H9 (cell line): ENCODE measurements around the gene LAP3. TPM values are rescaled to one million over a fixed set of nuclear protein-coding genes. Genes with fewer than 3 reads are reported as not detected.

Experiments
- DNase-seq: peaks from one replicate; pipeline ENCODE4 v3.0.0-alpha.2; 2017
- H2AFZ ChIP-seq: one replicate; pipeline ENCODE4 v1.6.1; 2013; ENCODE audit warnings: mild to moderate bottlenecking, low read length, control low read depth, moderate library complexity
- H2AK5ac ChIP-seq: 2 replicates; pipeline ENCODE4 v1.6.1; 2013; ENCODE audit warnings: low read length, control low read depth, mixed read lengths; ENCODE audit not compliant: insufficient read length
- H2BK120ac ChIP-seq: one replicate; pipeline ENCODE4 v1.6.1; 2013; ENCODE audit warnings: low read depth, mild to moderate bottlenecking, low read length, control low read depth, inconsistent platforms; ENCODE audit not compliant: poor library complexity, severe bottlenecking
- H2BK12ac ChIP-seq: 2 replicates; pipeline ENCODE4 v1.6.1; 2013; ENCODE audit warnings: low read length, control low read depth, mixed read lengths, low read depth; ENCODE audit not compliant: insufficient read length
- H2BK15ac ChIP-seq: 2 replicates; pipeline ENCODE4 v1.6.1; 2013; ENCODE audit warnings: low read depth, low read length, control low read depth
- H2BK20ac ChIP-seq: one replicate; pipeline ENCODE4 v1.6.1; 2013; ENCODE audit warnings: low read depth, mild to moderate bottlenecking, low read length, control low read depth, inconsistent platforms; ENCODE audit not compliant: poor library complexity, severe bottlenecking
- H2BK5ac ChIP-seq: 2 replicates; pipeline ENCODE4 v1.6.1; 2013; ENCODE audit warnings: low read length, control low read depth, mixed read lengths; ENCODE audit not compliant: insufficient read length
- H3K14ac ChIP-seq: 2 replicates; pipeline ENCODE4 v1.6.1; 2013; ENCODE audit warnings: low read length, control low read depth; ENCODE audit not compliant: insufficient read depth
- H3K18ac ChIP-seq: 2 replicates; pipeline ENCODE4 v1.6.1; 2013; ENCODE audit warnings: low read depth, mild to moderate bottlenecking, mixed read lengths, low read length, control low read depth; ENCODE audit not compliant: insufficient read length
- H3K23ac ChIP-seq: 2 replicates; pipeline ENCODE4 v1.6.1; 2013; ENCODE audit warnings: low read length, control low read depth, mixed read lengths, low read depth; ENCODE audit not compliant: insufficient read length
- H3K23me2 ChIP-seq: 2 replicates; pipeline ENCODE4 v1.6.1; 2013; ENCODE audit warnings: low read depth, mild to moderate bottlenecking, mixed read lengths, low read length, control low read depth; ENCODE audit not compliant: insufficient read length, poor library complexity, severe bottlenecking
- H3K27ac ChIP-seq: 2 replicates; pipeline ENCODE4 v1.5.1; 2013; ENCODE audit warnings: low read length, control low read depth, mixed read lengths, low read depth; ENCODE audit not compliant: insufficient read length
- H3K27me3 ChIP-seq: 2 replicates; pipeline ENCODE4 v1.6.1; 2013; ENCODE audit warnings: low read length, control low read depth, inconsistent platforms; ENCODE audit not compliant: insufficient read depth
- H3K4ac ChIP-seq: 2 replicates; pipeline ENCODE4 v1.6.1; 2013; ENCODE audit warnings: low read depth, mild to moderate bottlenecking, control low read depth, inconsistent platforms, low read length, moderate library complexity
- H3K4me1 ChIP-seq: 2 replicates; pipeline ENCODE4 v1.6.1; 2013; ENCODE audit warnings: low read length, control low read depth, inconsistent platforms; ENCODE audit not compliant: insufficient read depth
- H3K4me2 ChIP-seq: 2 replicates; pipeline ENCODE4 v1.6.1; 2013; ENCODE audit warnings: low read length, control low read depth, mixed read lengths; ENCODE audit not compliant: insufficient read length, insufficient read depth
- H3K56ac ChIP-seq: 2 replicates; pipeline ENCODE4 v1.6.1; 2013; ENCODE audit warnings: low read depth, mild to moderate bottlenecking, mixed read lengths, low read length, control low read depth; ENCODE audit not compliant: insufficient read length
- H3K79me1 ChIP-seq: 2 replicates; pipeline ENCODE4 v1.6.1; 2013; ENCODE audit warnings: low read depth, mild to moderate bottlenecking, moderate library complexity, low read length, control low read depth, inconsistent platforms; ENCODE audit not compliant: insufficient read depth, poor library complexity, severe bottlenecking
- H3K79me2 ChIP-seq: 2 replicates; pipeline ENCODE4 v1.6.1; 2013; ENCODE audit warnings: low read length, control low read depth, inconsistent platforms; ENCODE audit not compliant: insufficient read depth
- H3K9ac ChIP-seq: 2 replicates; pipeline ENCODE4 v1.6.1; 2013; ENCODE audit warnings: low read length, control low read depth, mixed read lengths; ENCODE audit not compliant: insufficient read length; ENCODE audit errors: extremely low read depth
- H3K9me3 ChIP-seq: one replicate; pipeline ENCODE4 v1.6.1; 2013; ENCODE audit warnings: low read depth, low read length, inconsistent platforms; ENCODE audit not compliant: control insufficient read depth
- H3T11ph ChIP-seq: one replicate; pipeline ENCODE4 v1.6.1; 2013; ENCODE audit warnings: mild to moderate bottlenecking, low read length, control low read depth, inconsistent platforms
- H4K20me1 ChIP-seq: one replicate; pipeline ENCODE4 v1.6.1; 2013; ENCODE audit not compliant: control insufficient read depth, insufficient read length, insufficient read depth
- H4K5ac ChIP-seq: 2 replicates; pipeline ENCODE4 v1.6.1; 2013; ENCODE audit warnings: low read depth, mild to moderate bottlenecking, mixed read lengths, low read length, control low read depth; ENCODE audit not compliant: insufficient read length
- H4K8ac ChIP-seq: replicated peaks from 2 replicates; pipeline ENCODE4 v1.6.1; 2013; ENCODE audit warnings: low read length, control low read depth, mixed read lengths, low read depth; ENCODE audit not compliant: insufficient read length
- H4K91ac ChIP-seq: 2 replicates; pipeline ENCODE4 v1.6.1; 2013; ENCODE audit warnings: low read depth, mild to moderate bottlenecking, moderate library complexity, mixed read lengths, low read length, control low read depth; ENCODE audit not compliant: insufficient read length
- H3K27ac Mint-ChIP-seq, 3 experiments: 2 replicates in 2 of 3; 3 replicates in 1 of 3; pipeline ENCODE4 v1.8.0; 2020 to 2021; ENCODE audit warnings: mixed read lengths in 3 of 3, mild to moderate bottlenecking in 1 of 3, moderate library complexity in 1 of 3
- H3K27me3 Mint-ChIP-seq: 2 replicates; pipeline ENCODE4 v1.8.0; 2021; ENCODE audit warnings: low read depth, mild to moderate bottlenecking, moderate library complexity, mixed read lengths
- H3K36me3 Mint-ChIP-seq, 3 experiments: 2 replicates in 2 of 3; 3 replicates in 1 of 3; pipeline ENCODE4 v1.8.0; 2020 to 2021; ENCODE audit warnings: low read depth in 3 of 3, mixed read lengths in 3 of 3; ENCODE audit not compliant: insufficient read depth in 1 of 3
- H3K4me1 Mint-ChIP-seq, 2 experiments: 2 replicates each; pipeline ENCODE4 v1.8.0; 2020; ENCODE audit warnings: mixed read lengths in 2 of 2
- H3K4me3 Mint-ChIP-seq, 2 experiments: 2 replicates in 1 of 2; 3 replicates in 1 of 2; pipeline ENCODE4 v1.8.0; 2020 to 2021; ENCODE audit warnings: mild to moderate bottlenecking in 2 of 2, mixed read lengths in 2 of 2, moderate library complexity in 1 of 2
- H3K9me3 Mint-ChIP-seq, 2 experiments: 2 replicates in 1 of 2; 3 replicates in 1 of 2; pipeline ENCODE4 v1.8.0; 2020; ENCODE audit warnings: mild to moderate bottlenecking in 2 of 2, mixed read lengths in 2 of 2, moderate library complexity in 1 of 2
- WGBS: extraction: QIAGEN DNeasy Blood & Tissue Kit; methylation state at CpG from one replicate; pipeline ENCODE4 v1.1.7; 2013; ENCODE audit warnings: missing lambda C conversion rate, low lambda C conversion rate, mixed read lengths; ENCODE audit not compliant: insufficient read length; ENCODE audit errors: extremely low coverage; 5-methylcytosine and 5-hydroxymethylcytosine counted together
- total RNA-seq: library from RNA; stranded (reverse); gene quantifications from 2 replicates; pipeline ENCODE4 v1.2.1, GENCODE V29; 2021
- TF ChIP-seq, protein P1 (sequence below): fragments of 200-600 bp; sonication (generic); conservative IDR thresholded peaks from 3 replicates; pipeline ENCODE4 v1.8.0; 2021; ENCODE audit warnings: antibody characterized with exemption, mild to moderate bottlenecking

The LAP3 gene
- total RNA-seq, 1 experiment from 2014 or later: 53.2 TPM

DNA sequence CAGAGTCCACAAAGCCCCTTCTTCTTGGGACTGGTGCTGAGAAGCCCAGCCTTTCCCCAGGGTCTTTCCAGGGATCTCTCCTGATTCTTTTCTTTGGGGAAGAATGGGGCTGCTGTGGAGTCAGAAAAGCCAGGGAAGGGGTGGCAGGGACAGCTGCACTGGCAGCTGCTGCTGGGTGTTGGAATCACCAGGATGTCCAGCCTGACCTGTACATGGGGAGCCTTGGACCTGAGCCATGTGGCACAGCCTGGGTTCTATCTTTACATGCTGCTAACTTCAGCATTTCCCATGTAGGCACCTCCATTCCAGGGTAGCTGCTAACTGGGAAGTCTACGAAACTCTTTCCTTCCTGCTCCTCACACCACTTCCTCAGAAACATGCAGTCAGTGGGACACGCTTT, 73.4 kb downstream of the LAP3 start:
- H3K23me2 ChIP-seq: no peaks in the 10 kb centered on the region
- H3K56ac ChIP-seq: no peak overlapping the region
- Mint-ChIP-seq H3K36me3 (no peaks in the 10 kb centered on the region), H3K27ac (no peak overlapping the region), H3K9me3 (peaks cover 0 to 3% of the 10 kb centered on the region in 2 experiments; a peak in 2 of 5 replicates), H3K4me1 (no peaks in the 10 kb centered on the region), H3K27me3 (peaks cover 7% of the 10 kb centered on the region), H3K4me3 (no peak overlapping the region)
- no peak overlapping the region for H4K5ac ChIP-seq
- H3K14ac ChIP-seq: no peak overlapping the region
- H3K27ac ChIP-seq: no peak overlapping the region
- no peaks in the 10 kb centered on the region for H3K79me1 ChIP-seq
- H2BK5ac ChIP-seq: no peak overlapping the region
- no peak overlapping the region for H3K18ac ChIP-seq
- no peaks in the 10 kb centered on the region for H3K27me3 ChIP-seq
- no peak overlapping the region for H3K23ac ChIP-seq
- TF ChIP-seq, protein P1, sequence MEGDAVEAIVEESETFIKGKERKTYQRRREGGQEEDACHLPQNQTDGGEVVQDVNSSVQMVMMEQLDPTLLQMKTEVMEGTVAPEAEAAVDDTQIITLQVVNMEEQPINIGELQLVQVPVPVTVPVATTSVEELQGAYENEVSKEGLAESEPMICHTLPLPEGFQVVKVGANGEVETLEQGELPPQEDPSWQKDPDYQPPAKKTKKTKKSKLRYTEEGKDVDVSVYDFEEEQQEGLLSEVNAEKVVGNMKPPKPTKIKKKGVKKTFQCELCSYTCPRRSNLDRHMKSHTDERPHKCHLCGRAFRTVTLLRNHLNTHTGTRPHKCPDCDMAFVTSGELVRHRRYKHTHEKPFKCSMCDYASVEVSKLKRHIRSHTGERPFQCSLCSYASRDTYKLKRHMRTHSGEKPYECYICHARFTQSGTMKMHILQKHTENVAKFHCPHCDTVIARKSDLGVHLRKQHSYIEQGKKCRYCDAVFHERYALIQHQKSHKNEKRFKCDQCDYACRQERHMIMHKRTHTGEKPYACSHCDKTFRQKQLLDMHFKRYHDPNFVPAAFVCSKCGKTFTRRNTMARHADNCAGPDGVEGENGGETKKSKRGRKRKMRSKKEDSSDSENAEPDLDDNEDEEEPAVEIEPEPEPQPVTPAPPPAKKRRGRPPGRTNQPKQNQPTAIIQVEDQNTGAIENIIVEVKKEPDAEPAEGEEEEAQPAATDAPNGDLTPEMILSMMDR: no peak
- no peak overlapping the region for H4K91ac ChIP-seq
- no peak overlapping the region for H2AFZ ChIP-seq
- no peak overlapping the region for H2BK12ac ChIP-seq
- WGBS: no CpG with 5 or more reads among the region's 2 CpGs
- no peak overlapping the region for H3K4me2 ChIP-seq
- H2BK15ac ChIP-seq: no peak overlapping the region
- no peak for DNase-seq
- no peak overlapping the region for H2BK120ac ChIP-seq
- no peak overlapping the region for H2BK20ac ChIP-seq
- no peaks in the 10 kb centered on the region for H3K79me2 ChIP-seq
- no peaks in the 10 kb centered on the region for H4K20me1 ChIP-seq
- H3K4me1 ChIP-seq: no peaks in the 10 kb centered on the region
- H3K9ac ChIP-seq: no peak overlapping the region
- H3K4ac ChIP-seq: no peak overlapping the region
- no peak overlapping the region for H4K8ac ChIP-seq
- H2AK5ac ChIP-seq: no peak overlapping the region
- H3T11ph ChIP-seq: no peak overlapping the region
- H3K9me3 ChIP-seq: no peaks in the 10 kb centered on the region
